Middle frontal gyrus (tissue), 1 donor: ENCODE results near the gene SNRK.
"Not testable (repeated sequence)": the region's sequence is repeated elsewhere in the genome, so short reads cannot be mapped to it uniquely, and the experiment has no call there.

Experiments
- DNase-seq: peaks from one replicate; pipeline ENCODE4 v3.0.0-alpha.2; 2015; ENCODE audit warnings: low spot score; ENCODE audit errors: extremely low spot score

SNRK gene

DNA sequence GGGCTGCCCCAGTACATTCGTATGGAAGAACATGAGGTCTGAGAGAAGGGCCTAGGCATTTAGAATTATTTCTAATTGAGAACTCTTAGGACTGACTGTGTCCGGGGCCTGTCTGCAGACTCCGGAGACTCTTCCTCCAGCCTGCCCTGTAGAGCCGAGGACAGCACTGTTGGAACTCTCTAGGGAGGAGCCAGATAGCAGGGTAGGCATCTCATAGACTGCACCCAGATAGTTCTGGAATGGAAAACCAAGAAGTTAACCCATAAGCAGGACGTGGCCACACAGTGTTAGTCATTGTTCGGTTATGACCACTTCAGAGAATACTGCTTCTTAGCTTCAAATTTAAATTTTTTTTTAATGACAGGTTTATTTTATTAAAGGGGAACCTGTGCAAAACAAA is 59.5 kb downstream of the SNRK start:
- no peak for DNase-seq

DNA sequence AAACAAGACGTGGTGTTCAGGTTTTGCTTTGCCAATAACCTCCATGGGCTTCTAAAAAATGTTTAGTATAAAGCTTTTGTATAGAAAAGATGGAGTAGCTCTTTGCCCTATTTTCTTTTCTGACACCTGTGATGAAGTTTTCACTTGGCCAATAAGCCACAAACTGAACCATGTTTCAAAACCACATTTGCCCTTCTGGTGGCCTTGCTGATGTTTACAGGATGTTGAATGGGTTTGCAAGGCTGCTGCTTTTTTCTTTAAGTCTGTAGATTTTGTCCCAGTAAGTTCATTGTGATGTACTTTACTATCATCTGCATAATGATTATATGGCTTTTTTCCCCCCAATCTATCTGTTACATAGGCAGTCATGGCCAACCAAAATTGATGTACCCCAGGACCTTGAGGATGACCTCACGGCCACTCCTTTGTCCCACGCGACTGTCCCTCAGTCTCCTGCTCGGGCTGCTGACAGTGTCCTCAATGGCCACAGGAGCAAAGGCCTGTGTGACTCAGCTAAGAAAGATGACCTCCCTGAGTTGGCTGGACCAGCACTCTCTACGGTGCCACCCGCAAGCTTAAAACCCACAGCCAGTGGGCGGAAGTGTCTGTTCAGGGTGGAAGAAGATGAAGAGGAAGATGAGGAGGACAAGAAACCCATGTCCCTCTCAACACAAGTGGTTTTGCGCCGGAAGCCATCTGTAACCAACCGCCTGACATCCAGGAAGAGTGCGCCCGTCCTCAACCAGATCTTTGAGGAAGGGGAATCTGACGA is 60.8 kb downstream of the SNRK start:
- no peak for DNase-seq

DNA sequence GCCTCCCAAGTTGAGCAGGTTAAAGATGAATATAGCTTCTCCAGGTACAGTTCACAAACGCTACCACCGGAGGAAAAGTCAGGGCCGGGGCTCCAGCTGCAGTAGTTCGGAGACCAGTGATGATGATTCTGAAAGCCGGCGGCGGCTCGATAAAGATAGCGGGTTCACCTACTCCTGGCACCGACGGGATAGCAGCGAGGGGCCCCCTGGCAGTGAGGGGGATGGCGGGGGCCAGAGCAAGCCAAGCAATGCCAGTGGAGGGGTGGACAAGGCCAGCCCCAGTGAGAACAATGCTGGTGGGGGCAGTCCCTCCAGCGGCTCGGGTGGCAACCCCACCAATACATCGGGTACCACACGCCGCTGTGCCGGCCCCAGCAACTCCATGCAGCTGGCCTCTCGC is 61.4 kb downstream of the SNRK start:
- DNase-seq: no peak

DNA sequence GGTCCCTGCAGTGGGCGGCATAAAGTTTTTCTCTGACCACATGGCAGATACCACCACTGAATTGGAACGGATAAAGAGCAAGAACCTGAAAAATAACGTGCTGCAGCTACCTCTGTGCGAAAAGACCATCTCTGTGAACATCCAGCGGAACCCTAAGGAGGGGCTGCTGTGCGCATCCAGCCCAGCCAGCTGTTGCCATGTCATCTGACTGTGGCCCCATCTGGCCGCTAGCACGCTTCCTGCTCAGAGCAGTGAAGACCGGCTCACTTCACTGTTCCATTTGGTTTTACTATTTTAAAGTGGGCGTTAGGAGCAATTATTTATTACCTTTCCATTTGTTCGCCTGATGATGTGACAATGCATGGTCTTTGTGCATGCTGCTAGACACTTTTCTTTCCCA is 62.0 kb downstream of the SNRK start:
- no peak for DNase-seq

DNA sequence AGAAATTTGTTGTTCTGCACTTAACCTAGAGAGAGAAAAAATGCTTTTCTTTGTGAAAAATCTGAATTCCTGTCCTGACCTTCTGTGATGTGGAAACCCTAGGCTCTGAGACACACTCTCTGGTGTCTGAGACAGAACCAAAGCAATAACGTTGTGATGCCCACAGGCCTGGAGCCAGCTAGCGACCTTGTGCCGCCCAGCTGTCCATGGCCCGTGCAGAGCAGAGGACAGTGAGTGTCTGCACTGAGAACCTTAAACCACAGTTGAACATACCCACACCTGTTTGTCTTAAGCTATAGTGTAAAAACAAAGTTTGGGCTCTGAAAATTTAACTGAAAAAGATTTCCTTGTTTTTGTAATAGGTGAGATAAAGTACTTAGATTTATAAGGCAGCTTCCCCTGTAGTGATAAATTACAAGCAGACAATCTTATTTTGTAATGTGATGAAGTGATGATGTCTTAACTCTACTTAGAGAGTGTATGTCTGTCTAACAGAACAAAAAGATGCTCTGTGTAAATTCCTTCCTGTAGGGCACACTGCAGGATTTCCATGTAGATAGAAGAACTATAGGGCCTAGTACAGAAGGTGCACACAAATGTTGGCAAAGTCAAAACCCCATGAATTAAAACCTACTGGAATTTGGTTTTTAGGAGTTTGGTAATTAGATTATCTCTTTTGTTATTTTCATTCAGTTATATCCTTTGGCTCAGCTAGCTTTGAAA is 62.7 kb downstream of the SNRK start:
- DNase-seq: no peak

DNA sequence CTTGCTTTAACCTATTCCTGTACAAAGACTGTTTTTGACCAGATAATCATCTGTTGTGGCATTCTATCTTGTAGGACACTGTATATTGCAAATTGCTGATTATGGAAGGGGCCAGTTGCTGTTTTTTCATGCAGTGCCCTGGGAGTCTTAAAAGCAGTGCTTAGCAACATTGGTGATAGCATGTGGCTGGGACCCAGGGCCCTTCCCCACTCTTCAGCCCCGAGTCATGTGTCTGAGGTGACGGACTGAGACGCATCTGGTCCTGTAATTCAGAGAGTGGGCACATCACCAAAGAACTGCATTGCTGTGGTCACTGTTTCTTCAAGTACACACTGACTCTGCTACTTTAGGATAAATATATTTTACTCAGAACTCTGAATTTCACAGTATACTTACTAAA is 63.4 kb downstream of the SNRK start:
- DNase-seq: no peak

DNA sequence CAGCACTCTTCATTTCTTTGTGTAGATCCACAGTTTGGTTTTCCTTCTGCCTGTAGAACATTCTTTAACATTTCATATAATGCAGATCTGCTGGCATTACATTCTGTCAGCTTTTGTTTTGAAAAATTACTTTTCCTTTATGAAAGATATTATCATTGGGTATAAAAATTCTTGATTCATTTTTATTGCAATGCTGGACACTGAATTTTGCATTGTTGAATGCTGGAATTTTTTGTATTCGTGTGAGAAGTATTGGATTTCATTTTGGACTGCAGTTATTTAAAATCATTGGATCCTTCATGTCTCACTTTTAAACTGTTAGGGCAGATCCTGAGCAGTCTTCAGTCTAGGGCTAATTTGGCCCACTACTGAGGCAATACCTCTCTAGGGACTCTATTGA is 67.1 kb downstream of the SNRK start:
- no peak for DNase-seq

DNA sequence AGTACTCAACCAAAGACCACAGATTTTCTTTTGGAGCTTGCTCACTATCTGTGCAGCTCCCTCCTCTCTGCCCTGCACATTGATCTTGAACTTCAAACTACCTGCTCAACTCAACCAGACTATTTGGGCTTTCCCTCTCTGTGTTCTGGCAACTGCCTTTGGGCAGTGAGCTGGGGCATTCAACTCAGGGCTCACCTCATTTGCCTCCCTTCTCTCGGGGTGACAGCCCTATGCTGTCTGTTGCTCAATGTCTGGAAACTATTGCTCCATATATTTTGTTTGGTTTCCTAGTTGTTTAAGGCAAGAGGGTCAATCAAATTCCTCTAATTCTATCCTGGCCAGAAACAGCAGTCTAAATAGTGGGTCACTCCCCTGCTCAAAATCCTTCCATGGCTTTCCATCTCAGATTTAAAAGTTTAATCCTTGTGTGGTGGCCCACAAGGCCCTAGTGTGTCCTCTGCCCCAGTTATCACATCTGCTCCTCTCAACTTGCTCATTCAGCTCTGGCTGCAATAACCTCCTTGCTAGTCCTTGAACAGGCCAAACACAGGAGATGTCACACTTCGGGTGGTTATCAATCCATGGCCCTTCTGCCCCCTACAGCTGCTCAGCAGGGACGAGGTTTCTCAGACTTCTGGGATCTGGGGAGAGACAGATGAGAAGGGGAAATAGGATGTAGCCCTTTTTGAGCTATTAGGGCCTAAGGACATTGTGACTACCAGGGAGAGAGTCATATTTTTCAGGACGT is 67.8 kb downstream of the SNRK start:
- DNase-seq: no peak

DNA sequence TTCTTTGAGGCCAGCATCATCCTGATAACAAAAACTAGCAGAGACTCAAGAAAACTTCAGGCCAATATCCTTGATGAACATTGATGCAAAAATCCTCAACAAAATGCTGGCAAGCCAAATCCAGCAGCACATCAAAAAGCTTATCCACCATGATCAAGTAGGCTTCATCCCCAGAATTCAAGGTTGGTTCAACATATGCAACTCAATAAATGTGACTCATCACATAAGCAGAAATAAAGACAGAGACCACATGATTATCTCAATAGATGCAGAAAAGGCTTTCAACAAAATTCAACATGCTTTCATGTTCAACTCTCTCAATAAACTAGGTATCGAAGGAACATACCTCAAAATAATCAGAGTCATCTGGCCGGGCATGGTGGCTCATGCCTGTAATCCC is 69.7 kb downstream of the SNRK start:
- DNase-seq: not testable (repeated sequence)

DNA sequence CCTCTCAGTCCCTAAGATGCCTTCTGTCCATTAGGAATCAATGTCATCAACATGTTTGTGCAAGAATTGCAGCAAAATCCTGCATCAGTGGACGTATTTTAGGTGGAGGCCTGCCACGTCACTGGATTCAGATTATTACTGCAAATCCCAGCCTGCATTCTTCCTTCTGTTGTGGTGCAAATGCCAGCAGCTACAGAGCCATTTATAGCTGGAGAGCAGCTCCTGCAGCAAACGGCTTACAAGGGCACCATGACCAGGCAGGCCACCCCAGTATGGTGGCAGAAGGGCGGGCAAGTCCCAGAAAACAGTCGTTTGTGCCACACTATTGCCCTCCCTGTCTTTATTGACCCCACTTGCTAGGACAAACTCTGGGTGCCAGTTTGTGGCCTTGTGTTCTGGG is 74.7 kb downstream of the SNRK start:
- DNase-seq: no peak

DNA sequence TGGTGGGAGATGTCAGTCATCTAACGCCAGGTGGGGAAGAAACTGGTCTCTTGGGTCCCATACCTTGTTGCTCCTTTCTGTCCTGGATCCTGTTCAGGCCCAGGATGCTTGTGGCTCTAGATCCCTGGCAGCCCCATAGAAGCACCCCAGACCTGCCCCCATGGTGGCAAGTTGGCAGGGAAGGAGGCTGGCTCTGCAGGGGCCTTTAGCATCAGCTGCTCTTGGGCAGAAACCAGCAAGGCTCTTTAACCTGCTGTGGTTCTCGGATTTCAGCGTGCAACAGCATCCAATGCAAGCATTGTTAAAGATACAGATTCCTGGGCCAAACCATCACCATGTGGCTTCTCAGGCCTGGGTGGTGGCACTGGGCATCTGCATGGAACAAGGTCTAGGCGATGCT is 75.8 kb downstream of the SNRK start:
- DNase-seq: no peak

DNA sequence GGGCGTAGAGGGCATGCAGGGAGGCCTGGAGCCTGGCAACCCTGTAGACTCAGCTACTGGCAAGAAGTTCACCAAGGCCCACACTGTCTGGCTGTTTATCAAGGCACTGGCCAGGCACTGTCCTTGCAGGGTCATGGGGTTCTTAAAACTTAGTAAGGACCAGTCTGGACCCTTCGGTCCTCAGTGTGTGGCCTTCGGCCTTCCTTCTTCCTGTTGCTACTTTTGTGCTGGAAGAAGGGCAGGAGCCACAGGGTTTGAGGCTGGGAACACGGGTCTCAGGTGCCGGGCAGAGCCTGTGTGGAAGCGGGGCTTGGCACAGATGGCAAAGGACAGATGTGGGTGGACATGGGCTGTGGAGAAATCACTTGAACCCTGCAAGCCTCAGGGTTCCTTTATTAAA is 76.6 kb downstream of the SNRK start:
- no peak for DNase-seq

DNA sequence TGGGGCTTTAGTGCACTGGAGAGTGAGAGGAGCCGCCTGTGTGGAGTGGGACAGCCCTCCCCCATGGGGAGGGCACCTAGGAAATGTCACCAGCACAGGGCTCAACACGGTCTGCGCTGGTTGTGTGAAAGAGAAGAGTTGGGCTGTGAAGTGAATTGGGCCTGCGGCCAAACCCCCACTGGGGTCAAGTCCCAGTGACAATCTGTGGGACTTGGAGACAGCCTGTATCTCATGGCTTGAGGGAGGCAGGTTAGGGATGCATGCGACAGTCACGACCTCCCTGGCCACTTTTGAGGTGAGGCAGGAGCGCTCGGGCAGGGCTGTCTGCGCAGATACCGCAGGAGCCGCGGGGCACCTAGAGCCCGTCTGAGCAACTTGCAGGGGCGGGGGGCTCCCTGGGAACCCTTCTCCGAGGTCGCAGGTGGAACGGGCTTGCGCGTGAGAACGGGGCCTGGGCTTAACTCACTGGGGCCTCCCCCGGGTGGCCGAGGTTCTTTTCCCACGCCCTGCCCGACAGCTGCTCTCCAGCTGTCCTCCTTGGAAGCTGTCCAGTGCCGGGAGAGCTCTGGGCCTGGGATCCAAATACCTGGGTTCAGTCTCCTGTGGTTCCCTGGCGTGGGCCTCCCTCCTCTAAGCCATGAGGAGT is 77.4 kb downstream of the SNRK start:
- DNase-seq: no peak

DNA sequence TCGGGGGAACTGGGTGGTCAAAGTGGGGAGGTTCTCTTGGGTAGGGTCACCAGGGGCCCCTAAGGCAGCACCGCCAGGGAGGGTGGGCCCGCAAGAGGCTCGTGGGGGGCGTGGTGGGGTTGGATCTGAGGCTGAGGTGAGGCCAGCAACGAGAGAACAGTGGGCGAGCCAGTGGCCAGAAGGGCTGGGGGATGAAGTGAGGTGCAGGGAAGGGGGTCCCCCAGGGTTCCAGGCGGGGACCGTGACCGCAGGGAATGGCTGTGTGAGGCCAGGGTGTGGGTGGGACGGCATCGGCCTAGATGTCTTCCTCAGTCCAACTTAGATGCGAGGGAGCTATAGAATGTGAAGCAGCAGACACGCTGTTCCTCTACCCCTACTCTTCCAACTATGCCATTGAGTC is 78.2 kb downstream of the SNRK start:
- DNase-seq: no peak

DNA sequence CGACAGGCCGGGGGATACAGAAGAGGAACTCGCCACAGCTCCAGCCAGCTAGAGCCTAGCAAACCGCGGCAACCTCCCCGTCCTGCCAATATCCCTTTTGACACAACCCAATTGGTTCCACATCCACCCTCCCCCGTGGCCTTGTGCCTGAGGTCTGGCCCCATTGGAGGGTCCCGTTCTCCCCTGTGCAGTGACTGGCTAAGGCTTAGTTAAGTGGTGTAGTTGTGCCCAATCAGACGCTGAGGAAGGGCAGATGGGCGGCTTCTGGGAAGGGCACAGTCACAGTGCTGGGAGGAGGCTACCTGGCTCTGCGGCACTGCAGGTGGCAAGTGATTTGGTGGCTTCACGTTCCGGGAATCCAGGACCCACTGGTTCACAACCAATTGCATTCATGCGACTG is 78.6 kb downstream of the SNRK start:
- no peak for DNase-seq

DNA sequence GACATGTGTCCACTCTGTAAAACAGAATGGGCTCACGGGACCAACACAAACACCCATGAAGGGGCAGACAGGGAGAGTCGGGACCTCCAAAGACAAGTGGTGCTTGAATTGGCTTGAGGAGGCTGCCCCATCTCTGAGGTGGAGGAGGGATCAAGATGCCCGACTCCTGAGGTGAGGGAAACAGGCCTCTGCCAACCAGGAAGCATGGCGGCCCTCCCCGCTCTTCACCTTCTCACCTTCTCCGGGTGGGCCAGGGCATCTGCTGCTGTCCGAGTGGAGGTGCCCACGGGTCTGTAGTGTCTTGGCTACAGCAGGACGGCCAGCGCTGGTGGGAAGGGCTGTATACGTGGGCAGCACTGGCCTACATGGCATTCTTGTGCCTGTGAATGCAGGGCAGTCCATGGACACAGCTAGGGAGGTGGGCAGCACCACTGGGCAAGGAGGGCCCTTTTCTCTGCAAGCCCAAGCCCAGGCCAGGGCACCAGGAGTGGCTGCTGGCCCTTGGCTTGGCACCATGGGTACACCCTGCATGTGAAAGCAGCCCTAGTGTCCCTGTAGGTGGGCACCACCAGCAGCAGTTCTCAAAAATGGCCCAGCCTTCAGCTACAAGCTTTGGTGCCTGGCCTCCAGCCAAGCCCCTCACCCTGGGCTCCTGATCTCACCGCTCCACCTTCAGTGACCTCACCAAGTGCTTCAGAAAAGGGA is 79.4 kb downstream of the SNRK start:
- no peak for DNase-seq

DNA sequence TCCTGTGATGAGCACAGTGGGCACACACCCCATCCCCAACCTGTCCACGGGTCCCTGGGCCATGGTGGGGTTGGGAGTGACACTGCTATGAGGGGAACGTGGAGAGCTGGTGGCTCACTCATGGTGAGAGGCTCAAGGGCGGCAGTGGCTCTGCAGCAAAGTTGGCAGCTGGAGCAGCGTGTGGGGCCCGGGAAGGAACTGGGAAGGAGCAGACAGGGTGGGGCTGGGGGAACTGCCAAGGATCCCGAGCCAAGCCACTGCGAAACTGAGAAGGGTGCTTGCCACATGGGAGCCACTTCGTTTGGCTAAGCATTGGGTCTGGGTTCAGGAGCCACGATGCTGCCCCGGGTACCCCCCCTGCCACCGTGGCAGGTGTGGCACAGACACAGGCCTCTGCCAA is 80.1 kb downstream of the SNRK start:
- no peak for DNase-seq

DNA sequence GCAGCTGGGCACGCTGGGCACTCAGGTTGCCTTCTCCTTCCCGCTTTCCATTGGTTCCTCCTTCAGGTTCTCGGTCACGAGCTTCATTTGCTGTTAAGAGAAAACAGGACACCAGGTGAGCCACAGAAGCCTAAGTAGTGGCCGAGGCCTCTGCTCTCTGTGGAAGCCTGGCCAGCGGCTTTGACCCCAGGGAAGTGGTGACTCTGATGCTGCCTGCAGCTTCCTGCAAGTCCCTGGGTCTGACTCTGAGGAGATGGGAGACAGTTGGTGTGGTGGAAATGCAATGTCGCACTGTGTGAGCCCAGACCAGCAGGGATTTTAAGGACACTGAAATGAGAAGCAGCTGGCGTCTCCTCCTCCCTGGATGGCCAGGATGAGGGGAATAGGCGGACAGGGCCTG is 80.5 kb downstream of the SNRK start:
- DNase-seq: no peak

DNA sequence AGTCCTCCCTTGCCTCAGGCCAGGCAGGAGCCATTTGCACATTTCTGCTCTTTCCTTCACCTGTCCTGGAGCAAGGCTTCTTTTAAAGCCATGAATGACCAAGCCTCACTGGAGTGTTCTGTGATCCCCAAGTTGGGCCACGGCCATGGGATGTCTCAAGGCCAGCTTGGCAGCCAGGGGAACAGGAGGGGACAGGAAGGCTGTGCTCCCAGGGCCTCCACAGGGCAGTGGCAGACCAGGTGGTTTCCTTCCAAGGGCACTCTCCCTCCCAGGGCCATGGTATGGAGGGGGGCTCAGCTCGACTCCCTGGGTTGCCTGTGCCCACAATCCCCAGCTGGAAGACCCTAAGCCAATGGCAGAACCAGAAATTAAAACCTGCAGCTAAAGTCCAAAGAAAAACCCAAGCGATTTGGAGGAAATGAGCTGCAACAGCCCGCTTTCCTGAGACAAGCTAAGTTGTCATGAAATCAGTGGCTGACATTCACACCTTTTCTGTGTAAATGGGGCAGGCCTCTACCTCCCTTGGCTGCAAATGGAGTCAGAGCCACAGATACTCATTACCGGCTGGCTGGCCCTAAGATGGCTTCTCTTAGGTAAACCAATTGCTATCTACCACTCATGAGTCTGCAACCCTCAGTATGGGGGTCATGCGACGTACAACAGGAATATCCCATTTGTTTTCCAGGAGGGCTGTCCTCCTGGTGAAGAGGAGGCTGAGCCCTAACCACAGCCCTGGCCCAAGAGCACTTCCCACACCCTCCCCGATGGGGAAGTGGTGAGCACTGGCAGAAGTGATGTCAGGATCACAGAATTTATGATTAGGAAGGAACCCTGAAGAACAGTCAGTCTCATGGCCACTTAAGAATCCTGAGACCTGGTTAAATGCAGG is 83.3 kb downstream of the SNRK start:
- no peak for DNase-seq

DNA sequence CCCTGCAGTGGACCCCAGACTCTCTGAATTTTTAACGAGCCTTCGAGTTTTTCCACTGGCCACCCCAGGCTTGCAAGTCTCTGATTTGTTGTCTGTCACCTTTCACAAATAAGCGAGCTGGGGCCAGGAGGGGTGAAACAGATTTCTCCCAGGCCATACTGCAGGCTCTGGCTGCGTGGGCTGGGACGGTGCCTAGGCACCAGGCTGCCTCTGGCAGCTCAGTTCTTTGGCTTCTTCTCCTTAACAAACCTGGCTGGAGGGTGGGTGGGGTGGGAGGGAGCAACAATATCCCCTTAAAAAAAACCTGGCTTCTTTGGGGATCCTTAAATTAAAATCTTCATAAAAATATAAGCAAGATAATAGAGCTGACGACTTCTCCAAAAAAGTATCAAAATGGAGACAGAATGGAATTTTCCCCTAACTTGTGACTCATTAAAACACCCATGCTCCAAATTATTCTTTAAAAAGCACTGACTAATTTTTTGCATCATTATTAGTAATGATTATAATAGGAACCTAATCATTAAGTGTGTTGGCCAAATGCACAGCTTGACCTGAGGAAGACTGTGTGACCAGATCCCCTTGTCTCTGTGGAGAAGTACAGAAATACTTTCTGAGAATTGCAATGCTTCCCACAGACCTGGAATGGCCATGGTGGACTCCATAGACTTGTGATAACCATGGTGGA is 84.1 kb downstream of the SNRK start:
- DNase-seq: no peak
